Stimulated activated CD8-positive, alpha-beta memory T cell treated with anti-CD3 and anti-CD28 coated beads, Interleukin-4, amount 100 ng/mL, for 48 hours (primary cell): ENCODE measurements around the gene ZSCAN5B.
"Not testable (repeated sequence)": the region's sequence is repeated elsewhere in the genome, so short reads cannot be mapped to it uniquely, and the experiment has no call there.

ENCODE experiments used
- DNase-seq: peaks from one replicate; pipeline ENCODE4 v3.0.0-alpha.2; 2020

Gene ZSCAN5B, protein sequence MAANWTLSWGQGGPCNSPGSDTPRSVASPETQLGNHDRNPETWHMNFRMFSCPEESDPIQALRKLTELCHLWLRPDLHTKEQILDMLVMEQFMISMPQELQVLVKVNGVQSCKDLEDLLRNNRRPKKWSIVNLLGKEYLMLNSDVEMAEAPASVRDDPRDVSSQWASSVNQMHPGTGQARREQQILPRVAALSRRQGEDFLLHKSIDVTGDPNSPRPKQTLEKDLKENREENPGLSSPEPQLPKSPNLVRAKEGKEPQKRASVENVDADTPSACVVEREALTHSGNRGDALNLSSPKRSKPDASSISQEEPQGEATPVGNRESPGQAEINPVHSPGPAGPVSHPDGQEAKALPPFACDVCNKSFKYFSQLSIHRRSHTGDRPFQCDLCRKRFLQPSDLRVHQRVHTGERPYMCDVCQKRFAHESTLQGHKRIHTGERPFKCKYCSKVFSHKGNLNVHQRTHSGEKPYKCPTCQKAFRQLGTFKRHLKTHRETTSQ

GRCh38 chr19:56197646-56198045 lies at the start of gene ZSCAN5B:
TSS of gene ZSCAN5B (minus strand) at chr19:56197783. CDS start at chr19:56193052, 4,731 bp downstream.
- not testable (repeated sequence) for DNase-seq

- DNase-seq, result not testable (repeated sequence)
These were observed 48.2 kb upstream of the ZSCAN5B start for GRCh38 chr19:56245764-56246163.

- no peak for DNase-seq
These were observed 47.6 kb upstream of the ZSCAN5B start for GRCh38 chr19:56245121-56245740.

DNA sequence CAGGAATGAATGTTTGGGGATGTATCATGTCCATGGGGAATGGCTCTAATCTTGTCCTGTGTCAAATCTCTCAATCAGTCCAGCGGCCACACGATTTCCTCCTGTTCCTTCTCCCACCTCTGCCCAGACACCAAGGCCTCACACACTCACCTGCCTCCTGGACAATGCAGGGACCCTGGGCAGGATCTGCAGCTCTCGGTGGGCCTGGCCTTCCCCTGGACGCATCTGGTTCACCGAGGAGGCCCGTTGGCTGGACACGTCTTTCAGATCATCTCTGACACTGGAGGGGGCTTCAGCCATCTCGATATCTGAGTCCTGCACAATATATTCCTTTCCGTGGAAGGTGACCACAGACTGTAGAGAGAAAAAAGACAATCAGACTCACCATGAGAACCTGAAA lies 25.9 kb upstream of the ZSCAN5B start:
- no peak for DNase-seq

DNA sequence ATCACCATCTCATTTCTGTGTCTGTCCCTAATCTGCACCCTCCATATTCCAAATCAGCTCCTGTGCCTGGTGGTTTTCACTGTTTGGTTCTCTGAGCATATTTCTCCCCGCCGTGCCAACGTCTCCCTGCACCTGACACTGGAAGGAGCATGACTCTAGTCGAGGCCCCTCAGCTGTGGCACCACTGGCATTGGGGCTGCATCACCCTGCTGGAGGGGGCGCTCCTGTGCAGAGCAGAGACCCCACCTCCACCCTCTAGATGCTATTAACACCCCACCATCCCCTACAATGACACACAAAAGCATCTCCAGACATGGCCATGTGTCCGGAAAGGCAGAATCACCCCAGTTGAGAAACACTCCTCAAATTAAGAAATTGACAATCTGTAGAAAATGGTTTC lies 25.3 kb upstream of the ZSCAN5B start:
- no peak for DNase-seq

- no peak for DNase-seq
These were observed 24.3 kb upstream of the ZSCAN5B start for GRCh38 chr19:56221851-56222250.

- DNase-seq, result not testable (repeated sequence)
These were observed 23.9 kb upstream of the ZSCAN5B start for GRCh38 chr19:56221442-56221841.

DNA sequence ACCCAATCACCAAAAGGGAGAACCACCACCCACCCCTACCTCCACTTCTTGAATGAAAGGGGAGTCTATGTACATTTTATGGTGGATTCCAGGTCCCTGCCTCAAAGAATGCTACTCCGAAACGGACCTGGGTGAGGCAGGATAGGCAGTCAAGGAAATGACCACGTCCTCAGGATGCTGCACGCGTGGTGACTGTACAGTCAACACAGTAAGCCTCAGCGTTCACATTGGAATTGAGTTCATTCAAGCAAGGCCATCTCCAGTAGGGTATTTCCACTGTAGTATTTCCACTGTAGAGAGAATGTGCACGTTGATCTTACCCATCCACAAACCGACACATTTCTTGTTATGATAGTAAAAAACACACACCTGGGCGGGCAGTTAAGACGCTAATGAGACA lies 21.4 kb upstream of the ZSCAN5B start:
- DNase-seq, result no peak

DNA sequence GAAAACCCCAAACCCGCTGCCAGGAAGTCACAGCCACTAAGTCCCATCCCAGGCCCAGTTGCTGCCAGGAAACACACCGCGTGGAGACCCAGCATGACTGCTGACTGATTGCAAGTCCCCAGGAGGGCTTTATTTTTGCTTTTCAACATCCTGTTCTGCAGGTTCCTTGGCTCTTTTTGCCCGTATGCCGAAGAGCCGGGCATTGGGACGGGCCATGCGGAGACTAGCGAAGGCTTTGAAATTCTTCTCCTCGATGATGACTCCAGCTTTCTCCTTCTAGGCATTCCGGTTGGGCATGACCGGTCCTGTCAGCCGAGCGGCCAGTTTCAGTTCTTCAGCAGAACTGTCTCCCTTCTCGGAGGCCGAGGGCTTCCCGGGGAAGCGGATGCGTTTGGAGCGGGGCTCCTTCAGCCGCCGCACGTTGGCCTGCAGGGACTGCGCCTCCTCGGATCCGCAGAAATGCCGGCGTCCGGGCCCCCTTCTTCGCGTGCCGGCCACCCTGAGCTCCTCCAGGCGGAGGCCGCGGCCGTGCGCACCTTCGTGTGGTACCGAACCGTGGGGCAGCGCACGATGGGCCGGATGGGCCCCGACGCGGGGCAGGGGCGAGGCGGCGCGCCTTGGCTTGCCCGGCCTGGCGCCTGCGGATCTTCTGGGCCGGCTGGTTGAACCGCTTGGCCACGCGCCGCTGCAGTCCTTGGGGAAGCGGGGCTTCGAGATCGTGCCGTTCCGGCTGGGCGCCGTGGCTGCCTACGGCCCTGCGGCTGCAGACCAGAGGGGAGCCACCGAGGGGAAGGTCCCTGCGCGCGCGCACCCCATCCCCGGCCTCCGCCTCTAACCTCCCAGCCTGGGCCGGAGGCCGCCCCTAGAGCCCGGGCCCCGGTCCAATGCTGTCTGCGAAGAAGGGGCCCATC lies 19.7 kb upstream of the ZSCAN5B start:
- DNase-seq, result no peak

GRCh38 chr19:56211718-56212117 lies 14.1 kb upstream of the ZSCAN5B start:
- no peak for DNase-seq

DNA sequence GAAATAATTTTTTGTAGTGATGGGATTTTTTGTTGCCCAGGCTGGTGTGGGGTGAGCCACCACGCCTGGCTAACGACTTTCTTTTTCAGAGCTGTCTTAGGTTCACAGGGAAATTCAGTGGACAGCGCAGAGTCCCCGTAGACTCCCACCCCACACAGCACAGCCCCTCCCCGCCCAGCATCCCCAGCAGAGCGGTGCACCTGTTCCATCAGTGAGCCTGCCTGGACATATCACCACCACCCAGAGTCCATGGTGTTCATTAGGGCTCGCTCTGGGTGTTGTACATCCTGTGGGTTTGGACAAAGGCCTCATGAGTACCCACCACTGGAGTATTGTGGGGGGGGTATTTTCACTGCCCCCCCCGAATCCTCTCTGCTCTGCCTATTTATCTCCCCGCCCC lies 12.5 kb upstream of the ZSCAN5B start:
- DNase-seq, result not testable (repeated sequence)

- no peak for DNase-seq
These were observed 11.5 kb upstream of the ZSCAN5B start for GRCh38 chr19:56209091-56209490.

DNA sequence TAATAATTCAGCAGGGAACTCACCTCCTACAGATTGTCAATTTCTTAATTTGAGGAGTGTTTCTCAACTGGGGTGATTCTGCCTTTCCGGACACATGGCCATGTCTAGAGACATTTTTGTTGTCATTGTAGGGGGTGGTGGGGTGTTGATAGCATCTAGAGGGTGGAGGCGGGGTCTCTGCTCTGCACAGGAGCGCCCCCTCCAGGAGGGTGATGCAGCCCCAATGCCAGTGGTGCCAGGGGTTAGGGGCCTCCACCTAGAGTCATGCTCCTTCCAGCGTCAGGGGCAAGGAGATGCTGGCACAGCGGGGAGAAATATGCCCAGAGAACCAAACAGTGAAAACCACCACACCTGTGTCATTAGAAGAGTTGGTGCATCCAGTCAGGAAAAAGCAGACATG lies 10.0 kb upstream of the ZSCAN5B start:
- not testable (repeated sequence) for DNase-seq

GRCh38 chr19:56201973-56202372 lies 4.4 kb upstream of the ZSCAN5B start, which contains the start of gene ZSCAN5C:
TSS of gene ZSCAN5C (plus strand) at chr19:56202273. CDS start at chr19:56205914, 3,641 bp downstream.
- no peak for DNase-seq

GRCh38 chr19:56199687-56200086 lies 2.1 kb upstream of the ZSCAN5B start:
- no peak for DNase-seq

- DNase-seq, result no peak
These were observed 3.5 kb downstream of the ZSCAN5B start for GRCh38 chr19:56193981-56194640.

- DNase-seq, result no peak
These were observed 5.9 kb downstream of the ZSCAN5B start for GRCh38 chr19:56191711-56192110.

GRCh38 chr19:56191115-56191514 lies 6.5 kb downstream of the ZSCAN5B start:
- no peak for DNase-seq

- DNase-seq, result no peak
These were observed 7.8 kb downstream of the ZSCAN5B start for GRCh38 chr19:56189785-56190184.

DNA sequence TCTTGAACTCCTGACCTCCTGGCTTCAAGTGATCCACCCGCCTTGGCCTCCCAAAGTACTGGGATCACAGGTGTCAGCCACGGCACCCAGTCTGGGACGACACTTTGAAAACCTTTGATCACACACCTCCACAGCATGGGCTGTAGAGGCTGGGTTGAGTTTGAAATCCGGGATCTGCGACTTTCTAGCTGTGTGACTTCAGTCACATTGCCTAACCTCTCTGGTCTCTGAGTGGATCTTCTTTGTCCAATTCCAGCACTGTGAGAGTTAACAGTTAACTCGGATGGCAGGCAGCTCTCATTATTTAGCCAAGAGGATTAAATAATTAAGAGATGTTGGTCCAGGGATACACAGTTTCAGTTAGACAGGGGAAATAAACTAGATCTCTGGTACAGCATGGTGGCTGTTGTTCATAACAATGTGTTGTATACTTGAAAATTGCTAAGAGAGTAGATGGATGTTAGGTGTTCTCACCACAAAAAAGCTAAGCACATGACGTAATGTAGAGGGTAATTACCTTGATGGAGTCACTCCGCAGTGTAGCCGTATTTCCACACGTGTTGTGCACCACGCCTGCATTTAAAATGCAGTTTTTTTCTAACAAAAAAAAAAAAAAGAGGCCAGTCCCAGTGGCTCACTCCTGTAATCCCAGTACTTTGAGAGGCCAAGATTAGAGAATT lies 19.9 kb downstream of the ZSCAN5B start:
- DNase-seq, result no peak

DNA sequence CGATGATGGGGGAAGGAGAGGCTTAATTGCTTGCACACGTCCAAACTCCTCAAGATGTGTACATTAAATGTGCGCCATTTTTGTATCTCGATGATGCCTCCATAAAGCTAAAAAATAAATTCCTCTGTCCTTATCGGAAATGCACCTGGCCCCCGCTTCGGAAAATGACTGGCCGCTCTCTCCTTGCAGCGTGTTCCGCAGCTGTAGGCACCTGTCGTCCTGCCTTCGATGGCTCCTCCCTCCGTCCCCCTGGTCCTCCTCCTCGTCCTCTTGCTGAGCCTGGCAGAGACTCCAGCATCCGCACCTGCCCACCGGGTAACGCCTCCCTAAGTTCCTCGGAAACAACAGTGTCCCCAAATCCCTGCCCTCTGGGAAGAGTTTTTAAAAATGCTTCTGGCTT lies 20.7 kb downstream of the ZSCAN5B start:
- DNase-seq, result no peak

DNA sequence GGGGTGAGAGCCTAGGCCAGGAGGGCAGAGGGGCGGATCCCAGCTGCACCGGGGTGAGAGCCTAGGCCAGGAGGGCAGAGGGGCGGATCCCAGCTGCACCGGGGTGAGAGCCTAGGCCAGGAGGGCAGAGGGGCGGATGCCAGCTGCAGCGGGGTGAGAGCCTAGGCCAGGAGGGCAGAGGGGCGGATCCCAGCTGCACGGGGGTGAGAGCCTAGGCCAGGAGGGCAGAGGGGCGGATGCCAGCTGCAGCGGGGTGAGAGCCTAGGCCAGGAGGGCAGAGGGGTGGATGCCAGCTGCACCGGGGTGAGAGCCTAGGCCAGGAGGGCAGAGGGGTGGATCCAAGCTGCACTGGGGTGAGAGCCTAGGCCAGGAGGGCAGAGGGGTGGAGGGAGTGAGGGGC lies 21.3 kb downstream of the ZSCAN5B start:
- not testable (repeated sequence) for DNase-seq
